GM21717 (cell line): ENCODE results near the gene WDR3.
A peak's percentile ranks its signal among the peaks of the same experiment; 100 is the strongest.
"Not testable (repeated sequence)": the region's sequence is repeated elsewhere in the genome, so short reads cannot be mapped to it uniquely, and the experiment has no call there.

ENCODE experiments used
- ATAC-seq: cut with Tn5 transposase; IDR thresholded peaks from one replicate; pipeline ENCODE4 v1.9.1; 2021; ENCODE audit warnings: mild to moderate bottlenecking, moderate library complexity; ENCODE audit not compliant: unreplicated experiment

WDR3 gene

GRCh38 chr1:117929343-117930172, at the start of gene WDR3, which contains the start of gene GDAP2:
WDR3 (plus strand) TSS chr1:117929739; CDS start chr1:117933320, 3,581 bp downstream.
GDAP2 (minus strand) TSS chr1:117929621; CDS start chr1:117920357, 9,264 bp downstream.
- ATAC-seq = peak; percentile 96

- ATAC-seq = no peak
Observed at GRCh38 chr1:117883616-117884015, 45.9 kb upstream of the WDR3 start.

GRCh38 chr1:117886101-117886795, 43.3 kb upstream of the WDR3 start:
- no peak for ATAC-seq

- ATAC-seq = no peak
Observed at GRCh38 chr1:117890452-117890851, 39.1 kb upstream of the WDR3 start.

GRCh38 chr1:117892512-117892911, 37.0 kb upstream of the WDR3 start:
- ATAC-seq = no peak

- ATAC-seq = no peak
Observed at GRCh38 chr1:117894078-117894477, 35.5 kb upstream of the WDR3 start.

GRCh38 chr1:117895482-117896114, 33.9 kb upstream of the WDR3 start:
- peak; percentile 84 for ATAC-seq

GRCh38 chr1:117897551-117897950, 32.0 kb upstream of the WDR3 start:
- ATAC-seq = no peak

- ATAC-seq = no peak
Observed at GRCh38 chr1:117899801-117900200, 29.7 kb upstream of the WDR3 start.

- no peak for ATAC-seq
Observed at GRCh38 chr1:117902944-117903343, 26.6 kb upstream of the WDR3 start.

GRCh38 chr1:117904485-117904884, 25.1 kb upstream of the WDR3 start:
- no peak for ATAC-seq

GRCh38 chr1:117905019-117905418, 24.5 kb upstream of the WDR3 start:
- ATAC-seq = no peak

GRCh38 chr1:117911051-117911450, 18.5 kb upstream of the WDR3 start:
- no peak for ATAC-seq

- ATAC-seq = no peak
Observed at GRCh38 chr1:117919376-117919775, 10.2 kb upstream of the WDR3 start.

GRCh38 chr1:117921991-117922390, 7.5 kb upstream of the WDR3 start:
- no peak for ATAC-seq

- ATAC-seq = not testable (repeated sequence)
Observed at GRCh38 chr1:117922717-117923116, 6.8 kb upstream of the WDR3 start.

GRCh38 chr1:117925981-117926380, 3.6 kb upstream of the WDR3 start:
- ATAC-seq = no peak

GRCh38 chr1:117928881-117929342, 627 bp upstream of the WDR3 start:
- ATAC-seq = peak; percentile 38

- ATAC-seq = no peak
Observed at GRCh38 chr1:117930173-117930447, 571 bp downstream of the WDR3 start.

- no peak for ATAC-seq
Observed at GRCh38 chr1:117930484-117930883, 945 bp downstream of the WDR3 start.

GRCh38 chr1:117932576-117932975, 3.0 kb downstream of the WDR3 start:
- no peak for ATAC-seq

- no peak for ATAC-seq
Observed at GRCh38 chr1:117933769-117934168, 4.2 kb downstream of the WDR3 start.
